ENCODE data around the gene DLGAP1.

DNA sequence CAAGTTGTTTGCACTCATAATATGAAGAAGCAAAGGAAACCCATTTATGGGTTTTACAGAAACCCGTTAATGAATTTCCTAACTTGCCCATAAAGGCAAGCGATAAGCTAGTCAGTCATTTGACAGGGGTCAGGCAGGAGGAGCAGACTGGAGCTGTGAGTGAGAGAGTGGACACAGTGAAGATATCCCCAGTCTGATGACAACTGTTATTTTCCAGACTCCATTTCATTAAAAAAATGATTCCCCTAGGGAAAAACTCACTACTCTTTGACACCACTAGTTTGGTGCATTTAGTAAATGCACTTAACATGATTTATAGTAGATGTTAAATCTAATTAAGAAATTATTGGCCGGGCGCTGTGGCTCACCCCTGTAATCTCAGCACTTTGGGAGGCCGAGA, 924.3 kb downstream of the DLGAP1 start:
- TF ChIP-seq, protein P1, sequence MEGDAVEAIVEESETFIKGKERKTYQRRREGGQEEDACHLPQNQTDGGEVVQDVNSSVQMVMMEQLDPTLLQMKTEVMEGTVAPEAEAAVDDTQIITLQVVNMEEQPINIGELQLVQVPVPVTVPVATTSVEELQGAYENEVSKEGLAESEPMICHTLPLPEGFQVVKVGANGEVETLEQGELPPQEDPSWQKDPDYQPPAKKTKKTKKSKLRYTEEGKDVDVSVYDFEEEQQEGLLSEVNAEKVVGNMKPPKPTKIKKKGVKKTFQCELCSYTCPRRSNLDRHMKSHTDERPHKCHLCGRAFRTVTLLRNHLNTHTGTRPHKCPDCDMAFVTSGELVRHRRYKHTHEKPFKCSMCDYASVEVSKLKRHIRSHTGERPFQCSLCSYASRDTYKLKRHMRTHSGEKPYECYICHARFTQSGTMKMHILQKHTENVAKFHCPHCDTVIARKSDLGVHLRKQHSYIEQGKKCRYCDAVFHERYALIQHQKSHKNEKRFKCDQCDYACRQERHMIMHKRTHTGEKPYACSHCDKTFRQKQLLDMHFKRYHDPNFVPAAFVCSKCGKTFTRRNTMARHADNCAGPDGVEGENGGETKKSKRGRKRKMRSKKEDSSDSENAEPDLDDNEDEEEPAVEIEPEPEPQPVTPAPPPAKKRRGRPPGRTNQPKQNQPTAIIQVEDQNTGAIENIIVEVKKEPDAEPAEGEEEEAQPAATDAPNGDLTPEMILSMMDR (IDR thresholded peaks at IDR 0.05; ENCODE audit: insufficient read depth, low read length) = no peak
- TF ChIP-seq POLR2AphosphoS5 (IDR thresholded peaks at IDR 0.05; ENCODE audit: low read depth) = no peak
- TF ChIP-seq, protein P2, sequence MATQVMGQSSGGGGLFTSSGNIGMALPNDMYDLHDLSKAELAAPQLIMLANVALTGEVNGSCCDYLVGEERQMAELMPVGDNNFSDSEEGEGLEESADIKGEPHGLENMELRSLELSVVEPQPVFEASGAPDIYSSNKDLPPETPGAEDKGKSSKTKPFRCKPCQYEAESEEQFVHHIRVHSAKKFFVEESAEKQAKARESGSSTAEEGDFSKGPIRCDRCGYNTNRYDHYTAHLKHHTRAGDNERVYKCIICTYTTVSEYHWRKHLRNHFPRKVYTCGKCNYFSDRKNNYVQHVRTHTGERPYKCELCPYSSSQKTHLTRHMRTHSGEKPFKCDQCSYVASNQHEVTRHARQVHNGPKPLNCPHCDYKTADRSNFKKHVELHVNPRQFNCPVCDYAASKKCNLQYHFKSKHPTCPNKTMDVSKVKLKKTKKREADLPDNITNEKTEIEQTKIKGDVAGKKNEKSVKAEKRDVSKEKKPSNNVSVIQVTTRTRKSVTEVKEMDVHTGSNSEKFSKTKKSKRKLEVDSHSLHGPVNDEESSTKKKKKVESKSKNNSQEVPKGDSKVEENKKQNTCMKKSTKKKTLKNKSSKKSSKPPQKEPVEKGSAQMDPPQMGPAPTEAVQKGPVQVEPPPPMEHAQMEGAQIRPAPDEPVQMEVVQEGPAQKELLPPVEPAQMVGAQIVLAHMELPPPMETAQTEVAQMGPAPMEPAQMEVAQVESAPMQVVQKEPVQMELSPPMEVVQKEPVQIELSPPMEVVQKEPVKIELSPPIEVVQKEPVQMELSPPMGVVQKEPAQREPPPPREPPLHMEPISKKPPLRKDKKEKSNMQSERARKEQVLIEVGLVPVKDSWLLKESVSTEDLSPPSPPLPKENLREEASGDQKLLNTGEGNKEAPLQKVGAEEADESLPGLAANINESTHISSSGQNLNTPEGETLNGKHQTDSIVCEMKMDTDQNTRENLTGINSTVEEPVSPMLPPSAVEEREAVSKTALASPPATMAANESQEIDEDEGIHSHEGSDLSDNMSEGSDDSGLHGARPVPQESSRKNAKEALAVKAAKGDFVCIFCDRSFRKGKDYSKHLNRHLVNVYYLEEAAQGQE (IDR thresholded peaks at IDR 0.05; ENCODE audit: insufficient replicate concordance, low read depth) = no peak
- TF ChIP-seq SPI1 (IDR thresholded peaks at IDR 0.05; ENCODE audit: borderline replicate concordance, low read depth) = no peak

Measured in HL-60 (cell line).